HUES64 (cell line): ENCODE data around the gene SHC3.
"Not testable (repeated sequence)": the region's sequence is repeated elsewhere in the genome, so short reads cannot be mapped to it uniquely, and the experiment has no call there.

Experiments
- H3K27ac ChIP-seq: 2 replicates; pipeline ENCODE4 v1.7.0; 2013; ENCODE audit warnings: low read depth, low read length, inconsistent platforms
- H3K27me3 ChIP-seq: 2 replicates; pipeline ENCODE4 v1.6.1; 2013; ENCODE audit warnings: mild to moderate bottlenecking, low read length; ENCODE audit not compliant: insufficient read depth
- H3K36me3 ChIP-seq: 2 replicates; pipeline ENCODE4 v1.6.1; 2013; ENCODE audit warnings: mild to moderate bottlenecking, low read length; ENCODE audit not compliant: insufficient read depth
- H3K4me1 ChIP-seq: 2 replicates; pipeline ENCODE4 v1.6.1; 2013; ENCODE audit warnings: mild to moderate bottlenecking, low read length, moderate library complexity; ENCODE audit not compliant: insufficient read depth
- H3K4me3 ChIP-seq: 2 replicates; pipeline ENCODE4 v1.5.1; 2013; ENCODE audit warnings: mild to moderate bottlenecking, low read length, moderate library complexity
- H3K9ac ChIP-seq: 2 replicates; pipeline ENCODE4 v1.6.1; 2013; ENCODE audit warnings: mild to moderate bottlenecking, low read depth, low read length
- H3K9me3 ChIP-seq: 2 replicates; pipeline ENCODE4 v1.6.1; 2013; ENCODE audit warnings: low read depth, low read length; ENCODE audit not compliant: insufficient read depth
- WGBS: fragments of 150-250, 120-280 bp; methylation state at CpG from one replicate; pipeline ENCODE4 v1.1.7; 2013; ENCODE audit warnings: missing lambda C conversion rate; 5-methylcytosine and 5-hydroxymethylcytosine counted together

SHC3 gene

DNA sequence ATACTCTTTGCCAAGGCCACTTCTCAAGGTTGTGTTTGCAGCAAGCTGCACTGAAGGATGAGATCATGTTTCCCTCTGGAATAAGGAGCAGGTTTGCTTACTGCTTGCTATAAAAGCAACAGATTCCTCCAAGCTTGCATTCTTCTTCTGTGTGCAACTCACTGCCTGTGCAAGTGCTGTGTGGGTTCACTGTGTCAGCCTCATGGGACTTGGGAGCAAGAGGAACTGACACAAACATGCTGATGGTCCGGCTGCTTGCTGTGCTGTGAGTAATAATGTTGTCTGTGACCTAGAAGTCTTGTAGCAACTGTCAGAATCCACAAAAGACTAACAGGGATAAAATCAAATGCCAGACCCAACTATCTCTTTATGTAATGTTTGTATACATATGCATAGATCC, 33.6 kb upstream of the SHC3 start:
- H3K4me1 ChIP-seq, result 0 out of 2 replicates have a peak, but pooled peaks cover 5% of the 10 kb centered on the region
- no peaks in the 10 kb centered on the region for H3K36me3 ChIP-seq
- H3K9ac ChIP-seq, result no peak overlapping the region
- WGBS, result 100% methylated on average over 1 of the region's 1 CpG
- no peak overlapping the region for H3K27ac ChIP-seq
- H3K4me3 ChIP-seq, result no peak overlapping the region
- H3K27me3 ChIP-seq, result no peaks in the 10 kb centered on the region
- peaks cover 11% of the 10 kb centered on the region for H3K9me3 ChIP-seq

- H3K27me3 ChIP-seq, H3K4me1 ChIP-seq: not testable (repeated sequence)
Measured at GRCh38 chr9:89209311-89209710, 30.7 kb upstream of the SHC3 start.

DNA sequence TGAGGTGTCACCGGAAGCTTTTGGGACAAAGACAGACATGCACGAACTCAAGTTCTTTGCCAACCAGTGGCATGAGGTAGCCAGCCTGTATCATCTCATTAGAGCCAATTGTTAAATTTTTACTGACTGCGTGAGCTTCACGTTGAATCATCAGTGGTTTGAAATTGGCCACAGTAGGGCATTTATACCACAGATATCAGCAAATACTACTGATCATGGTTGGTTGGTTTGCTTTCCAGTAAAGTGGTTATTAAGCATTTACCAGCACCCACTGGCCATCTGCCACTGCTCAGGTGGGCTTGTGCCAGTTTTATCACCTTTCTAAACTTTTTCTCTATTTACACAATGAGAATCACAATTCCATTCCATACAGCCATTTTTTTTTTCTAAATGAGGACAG, 28.4 kb upstream of the SHC3 start:
- Histone ChIP-seq H3K27me3 (no peaks in the 10 kb centered on the region), H3K4me1 (no peaks in the 10 kb centered on the region), H3K9ac (no peak overlapping the region), H3K36me3 (no peaks in the 10 kb centered on the region), H3K9me3 (no peaks in the 10 kb centered on the region), H3K27ac (no peak overlapping the region), H3K4me3 (no peak overlapping the region)
- 91% methylated on average over 4 of the region's 4 CpGs for WGBS

More at GRCh38 chr9:89209311-89209710, 30.7 kb upstream of the SHC3 start:
- not testable (repeated sequence) for H3K36me3 ChIP-seq, H3K27ac ChIP-seq, H3K4me3 ChIP-seq, H3K9ac ChIP-seq
- 96% methylated on average over 19 of the region's 21 CpGs for WGBS
- peaks cover 11% of the 10 kb centered on the region for H3K9me3 ChIP-seq

GRCh38 chr9:89204801-89205200, 26.2 kb upstream of the SHC3 start:
- WGBS, result 93% methylated on average over 5 of the region's 5 CpGs
- H3K4me1 ChIP-seq, result no peaks in the 10 kb centered on the region
- no peaks in the 10 kb centered on the region; the same call in 1 of the 2 replicates for H3K9me3 ChIP-seq
- H3K4me3 ChIP-seq, result no peak overlapping the region
- no peaks in the 10 kb centered on the region for H3K36me3 ChIP-seq
- H3K27ac ChIP-seq, result no peak overlapping the region
- no peak overlapping the region for H3K9ac ChIP-seq
- H3K27me3 ChIP-seq, result no peaks in the 10 kb centered on the region

GRCh38 chr9:89195131-89195797, 16.6 kb upstream of the SHC3 start:
- no peak overlapping the region for H3K4me3 ChIP-seq
- H3K4me1 ChIP-seq, result no peaks in the 10 kb centered on the region
- H3K36me3 ChIP-seq, result no peaks in the 10 kb centered on the region
- no peak overlapping the region for H3K9ac ChIP-seq
- 90% methylated on average over 5 of the region's 5 CpGs for WGBS
- no peak overlapping the region for H3K27ac ChIP-seq
- no peaks in the 10 kb centered on the region for H3K27me3 ChIP-seq
- peaks cover 9% of the 10 kb centered on the region; the same call in 1 of the 2 replicates for H3K9me3 ChIP-seq

DNA sequence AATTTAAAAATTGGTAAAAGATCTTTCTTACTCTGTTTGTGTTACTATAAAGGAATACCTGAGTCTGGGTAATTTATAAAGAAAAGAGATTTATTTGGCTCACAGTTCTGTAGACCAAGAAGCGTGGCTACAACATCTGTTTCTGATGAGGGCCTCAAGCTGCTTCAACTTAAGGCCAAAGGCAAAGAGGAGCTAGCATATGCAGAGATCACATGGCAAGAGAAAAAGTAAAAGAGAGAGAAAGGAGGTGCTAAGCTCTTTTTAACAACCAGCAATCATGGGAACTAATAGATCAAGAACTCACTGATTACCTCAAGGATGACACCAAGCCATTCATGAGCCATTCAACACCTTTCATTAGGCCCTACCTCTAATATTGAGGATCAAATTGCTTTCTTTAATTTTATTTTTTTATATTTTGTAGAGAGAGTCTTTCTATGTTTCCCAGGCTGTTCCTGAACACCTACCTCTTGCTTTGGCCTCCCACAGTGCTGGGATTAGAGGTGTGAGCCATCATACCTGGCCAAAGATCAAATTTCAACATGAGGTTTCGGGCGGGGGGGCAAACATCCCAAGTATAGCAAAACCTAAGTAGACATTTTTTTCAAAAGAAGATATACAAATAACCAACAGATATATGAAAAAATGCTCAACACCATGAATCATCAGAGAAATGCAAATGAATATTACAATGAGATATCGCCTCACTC, 16.0 kb upstream of the SHC3 start:
- H3K4me3 ChIP-seq, result no peak overlapping the region
- H3K9ac ChIP-seq, result no peak overlapping the region
- 89% methylated on average over 3 of the region's 4 CpGs for WGBS
- no peaks in the 10 kb centered on the region for H3K4me1 ChIP-seq
- no peaks in the 10 kb centered on the region for H3K27me3 ChIP-seq
- peaks cover 9% of the 10 kb centered on the region; the same call in 1 of the 2 replicates for H3K9me3 ChIP-seq
- no peaks in the 10 kb centered on the region for H3K36me3 ChIP-seq
- no peak overlapping the region for H3K27ac ChIP-seq

DNA sequence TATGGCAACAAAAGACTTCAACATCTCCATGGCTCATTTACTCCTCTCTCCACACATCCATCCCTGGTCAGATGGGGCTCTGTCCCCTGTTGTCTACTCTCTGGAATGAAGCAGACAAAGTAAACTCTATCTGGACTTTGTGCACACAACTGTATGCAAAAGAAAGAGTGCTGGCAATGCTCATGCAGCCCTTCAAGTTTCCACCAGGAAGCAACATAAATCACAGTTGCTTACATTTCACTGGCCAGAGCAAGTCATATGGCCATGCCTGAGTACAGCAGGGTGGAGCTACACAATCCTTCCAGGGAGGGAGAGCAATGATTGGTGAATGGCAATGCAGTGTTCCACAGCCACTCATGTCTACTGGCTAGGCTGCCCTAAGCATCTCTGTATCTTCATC, 12.4 kb upstream of the SHC3 start:
- Histone ChIP-seq H3K9ac (no peak overlapping the region), H3K27ac (no peak overlapping the region), H3K36me3 (no peaks in the 10 kb centered on the region), H3K27me3 (no peaks in the 10 kb centered on the region), H3K4me3 (no peak overlapping the region), H3K9me3 (no peaks in the 10 kb centered on the region), H3K4me1 (no peaks in the 10 kb centered on the region)

DNA sequence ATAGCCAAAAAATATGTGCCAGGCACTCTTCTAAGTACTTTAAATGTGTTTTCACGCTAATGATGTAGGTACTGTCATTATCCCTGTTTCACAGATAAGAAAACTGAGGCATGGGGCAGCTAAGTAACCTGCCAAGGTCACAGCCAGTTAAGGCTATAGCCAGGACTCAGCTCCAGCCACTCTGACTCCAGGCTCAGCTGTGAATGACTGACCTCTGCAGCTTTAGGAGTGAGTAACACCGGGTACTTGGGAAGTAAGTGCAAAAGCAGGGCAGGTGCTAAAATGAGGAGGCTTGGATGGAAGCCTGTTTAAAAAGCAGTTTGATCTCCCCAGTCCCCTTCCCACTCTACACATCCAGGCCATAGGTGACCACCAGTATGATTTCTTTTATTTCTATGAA, 10.6 kb upstream of the SHC3 start:
- WGBS, result 67% methylated on average over 2 of the region's 2 CpGs
- H3K4me1 ChIP-seq, result no peaks in the 10 kb centered on the region
- no peaks in the 10 kb centered on the region for H3K27me3 ChIP-seq
- no peaks in the 10 kb centered on the region for H3K9me3 ChIP-seq
- no peaks in the 10 kb centered on the region for H3K36me3 ChIP-seq
- no peak overlapping the region for H3K9ac ChIP-seq
- H3K27ac ChIP-seq, result no peak overlapping the region
- H3K4me3 ChIP-seq, result no peak overlapping the region

DNA sequence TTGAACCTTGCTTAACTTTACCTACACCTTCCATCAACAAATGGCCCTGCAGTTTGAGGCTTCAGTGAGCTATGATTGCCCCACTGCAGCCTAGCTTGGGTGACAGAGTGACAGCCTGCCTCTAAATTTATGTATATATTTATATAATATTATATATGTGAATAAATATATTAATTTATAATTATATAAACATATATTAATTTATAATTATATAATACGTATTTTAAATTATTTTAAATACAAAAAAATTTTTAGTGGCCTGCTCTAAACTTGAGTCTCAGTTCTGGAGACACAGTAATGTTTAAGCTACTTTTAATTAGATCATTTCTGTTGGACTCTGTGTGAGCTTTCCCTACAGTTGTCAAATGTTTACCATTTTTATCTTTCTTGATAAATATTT, 9.3 kb upstream of the SHC3 start:
- WGBS, result no CpG with 5 or more reads among the region's 1 CpG
- Histone ChIP-seq H3K4me1 (no peaks in the 10 kb centered on the region), H3K4me3 (no peak overlapping the region), H3K27me3 (no peaks in the 10 kb centered on the region), H3K9me3 (no peaks in the 10 kb centered on the region), H3K27ac (no peak overlapping the region), H3K36me3 (no peaks in the 10 kb centered on the region), H3K9ac (no peak overlapping the region)

DNA sequence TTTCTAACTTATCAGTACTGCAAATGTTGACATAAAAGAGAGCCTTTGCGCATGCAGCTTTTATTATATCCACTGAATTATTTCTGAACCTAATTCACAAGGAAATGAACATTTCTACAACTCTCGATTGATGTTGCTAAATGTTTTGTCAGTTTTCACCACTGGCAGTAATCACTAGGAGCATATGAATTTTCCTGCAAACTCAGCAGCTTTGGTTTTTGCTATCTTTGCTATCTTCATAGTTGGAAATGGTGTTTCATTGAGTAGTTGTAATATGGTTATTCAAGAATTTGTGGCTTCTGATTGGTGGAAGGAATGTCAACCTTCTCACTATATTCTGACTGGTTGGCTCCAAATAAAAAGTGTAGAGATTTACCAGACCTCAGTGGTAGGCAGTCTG, 8.9 kb upstream of the SHC3 start:
- WGBS, result 50% methylated on average over 2 of the region's 2 CpGs
- no peak overlapping the region for H3K4me3 ChIP-seq
- no peaks in the 10 kb centered on the region for H3K9me3 ChIP-seq
- H3K27ac ChIP-seq, result no peak overlapping the region
- H3K36me3 ChIP-seq, result no peaks in the 10 kb centered on the region
- H3K9ac ChIP-seq, result no peak overlapping the region
- no peaks in the 10 kb centered on the region for H3K4me1 ChIP-seq
- H3K27me3 ChIP-seq, result no peaks in the 10 kb centered on the region

DNA sequence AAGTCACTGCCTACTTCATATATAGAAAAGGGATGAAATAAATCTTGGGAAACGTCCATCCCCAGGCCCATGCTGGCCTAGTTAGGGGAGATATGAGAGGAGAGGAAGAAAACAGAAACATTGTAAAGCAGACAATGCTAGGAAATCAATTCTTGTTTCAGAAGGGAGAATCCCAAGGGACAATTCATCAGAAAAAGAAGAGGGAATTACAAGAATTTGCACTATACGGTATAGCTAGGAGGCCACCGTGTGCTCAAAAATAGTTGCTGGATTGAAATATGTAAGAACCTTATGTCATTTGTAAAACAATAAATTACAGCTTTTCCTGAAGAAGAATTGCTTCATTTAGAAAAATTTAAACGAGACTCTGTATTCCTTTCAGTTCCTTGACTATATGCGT, 8.3 kb upstream of the SHC3 start:
- H3K4me3 ChIP-seq, result no peak overlapping the region
- H3K27me3 ChIP-seq, result no peaks in the 10 kb centered on the region
- no peaks in the 10 kb centered on the region for H3K9me3 ChIP-seq
- H3K9ac ChIP-seq, result no peak overlapping the region
- 93% methylated on average over 5 of the region's 5 CpGs for WGBS
- no peak overlapping the region for H3K27ac ChIP-seq
- no peaks in the 10 kb centered on the region for H3K4me1 ChIP-seq
- H3K36me3 ChIP-seq, result no peaks in the 10 kb centered on the region
